Suprapubic skin (tissue), 4 donors: Measurements from ENCODE around the gene EPB41L2.

Source experiments
- CTCF ChIP-seq, 2 donors: fragments of 200-600 bp in 1 of 2; fragments of 450-650 bp in 1 of 2; sonication (generic) in 1 of 2; IDR thresholded peaks; one replicate each; pipeline ENCODE4 v1.5.1; 2016 to 2019; ENCODE audit warnings: antibody characterized with exemption in 2 of 2, mild to moderate bottlenecking in 1 of 2, moderate library complexity in 1 of 2
- EP300 ChIP-seq: sonication (generic); formaldehyde crosslinking; IDR thresholded peaks from one replicate; pipeline ENCODE4 v1.6.1; 2017; ENCODE audit warnings: antibody characterized with exemption
- POLR2A ChIP-seq, 2 donors: fragments of 450-650 bp; IDR thresholded peaks; one replicate each; pipeline ENCODE4 v1.6.1; 2017; ENCODE audit warnings: antibody characterized with exemption in 2 of 2, mild to moderate bottlenecking in 2 of 2, moderate library complexity in 2 of 2
- POLR2AphosphoS5 ChIP-seq, 3 donors: sonication (generic); formaldehyde crosslinking; IDR thresholded peaks; one replicate each; pipeline ENCODE4 v1.6.1; 2017; ENCODE audit warnings: antibody characterized with exemption in 3 of 3

GRCh38 chr6:130839379-130839778, 223.7 kb downstream of the EPB41L2 start:
- TF ChIP-seq CTCF (IDR thresholded peaks at IDR 0.05): no peak
- no peak for TF ChIP-seq POLR2AphosphoS5 (IDR thresholded peaks at IDR 0.05)
- TF ChIP-seq EP300: no peak
- TF ChIP-seq POLR2A (IDR thresholded peaks at IDR 0.05): no peak
